LNCaP clone FGC (cell line): ENCODE measurements around the gene WSB2.
A peak's percentile ranks its signal among the peaks of the same experiment; 100 is the strongest.

ENCODE experiments used
- DNase-seq: peaks from one replicate; pipeline ENCODE4 v3.0.0-alpha.2; 2011; ENCODE audit warnings: low read depth
- H3K4me3 ChIP-seq: 2 replicates; pipeline ENCODE4 v1.5.1; 2011; ENCODE audit warnings: mild to moderate bottlenecking, low read depth, low read length, control low read depth
- TF ChIP-seq, protein P1 (sequence below): IDR thresholded peaks from 2 replicates; pipeline ENCODE4 v1.5.1; 2012; ENCODE audit warnings: mild to moderate bottlenecking; ENCODE audit not compliant: control insufficient read depth, insufficient read depth; ENCODE audit errors: extremely low read depth

WSB2 gene

GRCh38 chr12:118055865-118056773 lies 4.9 kb downstream of the WSB2 start:
- peak; percentile 96 for DNase-seq
- H3K4me3 ChIP-seq = no peak overlapping the region; the same call in 1 of the 2 replicates
- TF ChIP-seq, protein P1, sequence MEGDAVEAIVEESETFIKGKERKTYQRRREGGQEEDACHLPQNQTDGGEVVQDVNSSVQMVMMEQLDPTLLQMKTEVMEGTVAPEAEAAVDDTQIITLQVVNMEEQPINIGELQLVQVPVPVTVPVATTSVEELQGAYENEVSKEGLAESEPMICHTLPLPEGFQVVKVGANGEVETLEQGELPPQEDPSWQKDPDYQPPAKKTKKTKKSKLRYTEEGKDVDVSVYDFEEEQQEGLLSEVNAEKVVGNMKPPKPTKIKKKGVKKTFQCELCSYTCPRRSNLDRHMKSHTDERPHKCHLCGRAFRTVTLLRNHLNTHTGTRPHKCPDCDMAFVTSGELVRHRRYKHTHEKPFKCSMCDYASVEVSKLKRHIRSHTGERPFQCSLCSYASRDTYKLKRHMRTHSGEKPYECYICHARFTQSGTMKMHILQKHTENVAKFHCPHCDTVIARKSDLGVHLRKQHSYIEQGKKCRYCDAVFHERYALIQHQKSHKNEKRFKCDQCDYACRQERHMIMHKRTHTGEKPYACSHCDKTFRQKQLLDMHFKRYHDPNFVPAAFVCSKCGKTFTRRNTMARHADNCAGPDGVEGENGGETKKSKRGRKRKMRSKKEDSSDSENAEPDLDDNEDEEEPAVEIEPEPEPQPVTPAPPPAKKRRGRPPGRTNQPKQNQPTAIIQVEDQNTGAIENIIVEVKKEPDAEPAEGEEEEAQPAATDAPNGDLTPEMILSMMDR = no peak

DNA sequence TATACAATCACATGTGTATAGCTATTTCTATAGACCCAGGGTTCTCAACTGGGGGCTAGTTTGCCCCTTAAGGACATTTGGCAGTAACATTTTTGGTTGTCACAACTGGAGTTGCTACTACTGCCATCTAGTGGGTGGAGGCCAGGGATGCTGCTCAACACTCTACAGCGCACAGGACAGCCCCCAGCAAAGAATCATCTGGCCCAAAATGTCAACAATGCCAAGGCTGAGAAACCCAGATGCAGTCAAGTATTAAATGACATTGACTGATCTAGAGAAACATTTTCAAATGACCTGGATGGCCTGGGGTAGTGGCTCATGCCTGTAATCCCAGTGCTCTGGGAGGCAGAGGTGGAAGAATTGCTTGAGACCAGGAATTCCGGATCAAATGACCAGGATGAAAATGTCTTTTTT lies 5.8 kb downstream of the WSB2 start:
- DNase-seq = no peak
- no peak overlapping the region for H3K4me3 ChIP-seq
- TF ChIP-seq, protein P1 = peak; percentile 54

DNA sequence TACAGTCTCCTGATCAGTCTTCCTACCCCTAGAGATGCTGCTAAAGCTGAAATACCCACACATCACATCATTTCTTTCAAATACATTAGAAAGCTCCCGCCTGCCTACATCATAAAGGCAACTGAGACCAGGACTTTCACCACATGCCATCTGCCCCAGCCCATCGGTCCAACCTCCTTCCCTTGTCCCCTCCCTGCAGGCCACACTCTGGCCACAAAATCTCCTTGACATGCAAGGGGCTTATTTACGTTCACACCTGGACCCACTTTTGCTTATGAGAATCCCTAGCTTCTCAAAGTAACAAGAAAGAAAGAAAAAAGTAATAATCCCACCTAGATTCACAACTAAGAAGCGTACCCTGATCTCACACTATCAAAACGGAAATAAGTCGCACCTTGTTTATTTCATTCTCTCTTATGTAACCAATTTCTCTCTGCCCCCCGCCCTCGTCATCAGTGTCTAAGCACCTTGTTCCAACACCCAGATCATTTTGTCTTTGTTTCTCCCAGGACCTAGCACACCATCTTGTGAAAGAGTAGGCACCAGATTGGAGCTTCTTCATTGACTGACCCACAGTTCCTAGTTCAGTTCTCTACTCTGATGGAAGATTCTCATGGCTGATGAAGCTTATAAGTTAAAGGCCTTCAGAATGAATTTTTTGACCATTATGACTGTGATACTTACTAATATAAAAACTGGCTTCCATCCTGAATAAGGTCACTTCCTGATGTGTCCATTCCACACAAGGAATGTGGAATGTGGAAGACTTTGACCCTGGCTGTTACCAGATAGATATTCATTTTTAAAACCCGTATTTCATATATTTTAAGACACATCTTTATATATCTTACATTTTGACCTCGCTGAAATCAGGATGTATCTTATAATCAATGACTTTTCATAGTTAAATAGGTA lies 7.7 kb downstream of the WSB2 start:
- H3K4me3 ChIP-seq = no peak overlapping the region
- TF ChIP-seq, protein P1 = no peak
- DNase-seq = no peak

DNA sequence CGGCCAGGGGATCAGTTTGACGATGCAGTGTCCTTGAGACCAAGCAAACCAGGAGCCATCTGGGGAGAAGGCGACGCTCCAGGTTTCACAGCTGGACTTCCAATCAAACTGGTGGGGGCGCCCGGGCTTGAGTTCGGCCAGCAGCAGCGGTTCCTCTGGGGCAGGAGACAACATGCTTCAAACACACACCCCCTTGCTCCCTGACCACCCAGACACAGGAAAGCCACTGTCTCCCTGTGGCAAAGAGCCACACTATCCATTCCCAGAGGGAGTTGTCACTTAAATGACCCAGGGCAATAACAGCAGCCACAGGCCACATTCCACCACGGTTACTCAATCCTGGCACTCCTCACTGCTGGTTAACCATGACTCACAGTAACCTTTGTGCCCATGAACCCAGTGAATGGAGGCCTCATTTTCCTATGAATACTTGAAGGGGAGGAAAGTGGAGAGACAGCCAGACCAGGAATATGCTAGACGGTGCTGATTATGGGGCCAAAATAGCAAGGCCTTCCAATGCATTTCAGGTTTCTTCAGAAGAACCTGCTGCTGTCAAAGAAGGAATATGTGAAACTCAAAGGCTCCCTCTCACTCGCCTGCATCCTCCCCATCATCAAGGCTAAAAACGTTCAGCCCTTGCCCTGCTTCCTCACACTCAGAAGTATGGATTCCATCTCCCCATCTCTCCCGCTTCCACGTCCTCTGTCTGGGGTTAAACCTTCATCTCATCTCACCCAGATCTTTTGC lies 8.5 kb downstream of the WSB2 start:
- no peak for DNase-seq
- TF ChIP-seq, protein P1 = no peak
- H3K4me3 ChIP-seq = no peak overlapping the region

DNA sequence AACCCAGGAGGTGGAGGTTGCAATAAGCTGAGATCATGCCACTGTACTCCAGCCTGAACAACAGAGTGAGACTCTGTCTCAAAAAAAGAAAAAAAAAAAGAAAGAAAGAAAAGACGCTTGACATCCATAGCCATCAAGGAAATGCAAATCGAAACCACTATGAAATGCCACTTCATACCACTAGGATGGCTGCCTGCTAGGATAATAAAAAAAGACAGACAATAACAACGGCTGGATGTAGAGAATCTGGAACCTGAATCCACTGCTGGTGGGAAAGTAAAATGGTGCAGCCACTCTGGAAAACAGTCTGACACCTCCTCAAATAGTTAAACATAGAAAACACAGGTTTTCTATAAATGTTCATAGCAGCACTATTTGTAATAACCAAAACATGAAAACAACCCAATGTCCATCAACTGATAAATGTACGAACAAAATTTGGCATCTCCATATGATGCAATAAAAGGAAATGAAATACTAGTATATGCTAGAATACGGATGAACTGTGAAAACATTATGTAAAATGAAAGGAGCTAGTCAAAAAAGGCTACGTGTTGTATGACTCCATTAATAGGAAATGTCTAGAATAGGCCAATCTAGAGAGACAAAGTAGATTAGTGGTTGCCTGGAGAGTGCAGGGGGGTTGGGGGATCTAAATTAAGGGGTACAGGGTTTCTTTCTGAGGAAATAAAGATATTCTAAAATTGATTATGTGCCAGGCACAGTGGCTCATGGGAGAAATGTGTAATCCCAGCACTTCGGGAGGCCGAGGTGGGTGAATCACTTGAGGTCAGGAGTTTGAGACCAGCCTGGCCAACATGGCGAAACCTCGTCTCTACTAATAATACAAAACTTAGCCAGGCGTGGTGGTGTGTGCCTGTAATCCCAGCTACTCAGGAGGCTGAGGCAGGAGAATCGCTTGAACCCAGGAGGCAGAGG lies 9.7 kb downstream of the WSB2 start:
- no peak for DNase-seq
- H3K4me3 ChIP-seq = no peak overlapping the region

More for the DNA sequence above, 9.7 kb downstream of the WSB2 start:
- TF ChIP-seq, protein P1 = no peak
